CD4-positive, alpha-beta T cell treated with Interleukin-17A for 4 hours (primary cell): ENCODE measurements around the gene OR2W1.

Experiments used
- DNase-seq: peaks from one replicate; pipeline ENCODE4 v3.0.0-alpha.2; 2020; ENCODE audit warnings: mixed read lengths

Gene OR2W1

DNA sequence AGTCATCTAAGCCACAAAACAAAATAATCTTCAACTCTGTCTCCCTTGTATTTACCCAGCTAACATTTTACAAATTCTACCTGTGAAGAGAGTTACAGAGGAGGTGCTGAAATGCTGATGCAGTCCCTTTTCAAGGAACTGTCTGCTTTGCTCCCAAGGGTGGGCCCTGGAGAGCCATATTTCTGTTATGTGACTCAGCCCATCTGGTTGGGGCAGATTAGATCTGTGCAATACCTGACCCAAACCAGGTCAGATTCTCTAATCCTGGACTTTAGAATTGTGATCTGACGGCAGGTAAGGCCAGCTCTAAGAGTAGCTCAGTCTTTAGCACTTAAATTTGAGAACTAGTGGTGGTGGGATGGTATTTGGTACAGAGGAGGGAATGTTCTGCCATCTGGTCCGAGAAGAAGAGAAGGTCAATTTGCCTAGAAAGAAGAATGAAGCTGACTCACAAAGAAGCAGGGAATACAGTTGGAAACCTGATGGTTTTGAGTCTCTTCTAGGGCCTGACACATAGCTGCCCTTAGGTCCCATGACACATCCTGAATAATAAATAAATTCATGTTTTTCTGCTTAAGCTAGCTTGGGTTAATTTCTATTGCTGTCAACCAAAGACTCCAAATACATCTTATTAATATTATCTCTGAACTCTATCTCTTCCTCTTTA, 48.0 kb downstream of the OR2W1 start:
- DNase-seq = no peak

DNA sequence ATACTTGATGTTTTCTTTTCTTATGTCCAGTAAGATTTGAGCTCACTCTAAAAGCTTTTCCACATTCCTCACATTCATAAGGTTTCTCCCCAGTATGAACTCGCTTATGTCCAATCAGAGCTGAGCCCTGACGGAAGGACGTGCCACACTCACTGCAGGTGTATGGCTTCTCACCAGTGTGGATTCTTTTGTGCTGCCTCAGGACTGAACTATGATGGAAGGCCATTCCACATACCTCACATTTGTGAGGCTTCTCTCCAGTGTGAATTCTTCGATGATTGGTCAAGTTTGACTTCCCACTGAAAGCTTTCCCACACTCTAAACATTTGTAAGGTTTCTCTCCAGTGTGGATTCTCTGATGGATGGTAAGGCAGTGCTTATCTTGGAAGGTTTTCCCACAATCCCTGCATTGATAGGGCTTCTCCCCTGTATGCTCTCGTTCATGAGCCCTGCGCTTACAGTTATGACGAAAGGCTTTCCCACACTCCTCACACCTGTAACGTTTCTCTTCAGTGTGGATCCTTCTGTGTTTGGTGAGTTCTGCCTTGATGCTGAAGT, 49.8 kb downstream of the OR2W1 start:
- no peak for DNase-seq
